IgD-negative memory B cell (primary cell): ENCODE results near the gene C14orf180. TPM values are rescaled to one million over a fixed set of nuclear protein-coding genes. Genes with fewer than 3 reads are reported as not detected.
A peak's percentile ranks its signal among the peaks of the same experiment; 100 is the strongest.

ENCODE experiments used
- H3K27ac Mint-ChIP-seq, 3 donors: one replicate each; pipeline ENCODE4 v1.8.0; 2020 to 2022; ENCODE audit warnings: mild to moderate bottlenecking in 3 of 3, mixed read lengths in 3 of 3, moderate library complexity in 1 of 3
- H3K27me3 Mint-ChIP-seq: one replicate; pipeline ENCODE4 v1.8.0; 2021; ENCODE audit warnings: mixed read lengths
- H3K36me3 Mint-ChIP-seq: one replicate; pipeline ENCODE4 v1.8.0; 2020; ENCODE audit warnings: mild to moderate bottlenecking, mixed read lengths
- H3K4me1 Mint-ChIP-seq, 3 donors: one replicate each; pipeline ENCODE4 v1.8.0; 2020 to 2022; ENCODE audit warnings: mixed read lengths in 3 of 3, mild to moderate bottlenecking in 1 of 3
- H3K4me3 Mint-ChIP-seq, 4 donors: one replicate each; pipeline ENCODE4 v1.8.0; 2020 to 2022; ENCODE audit warnings: mild to moderate bottlenecking in 4 of 4, mixed read lengths in 4 of 4, moderate library complexity in 3 of 4
- H3K9me3 Mint-ChIP-seq, 3 donors: one replicate each; pipeline ENCODE4 v1.8.0; 2020 to 2021; ENCODE audit warnings: mixed read lengths in 3 of 3, mild to moderate bottlenecking in 1 of 3
- polyA plus RNA-seq: library from polyadenylated mRNA; unstranded; fragments of 300-500 nt; fragmentation: Illumina TruSeq; gene quantifications from one replicate; pipeline ENCODE4 v1.2.3, GENCODE V29; 2021

The C14orf180 gene
- polyA plus RNA-seq, 1 donor from 2014 or later = not detected

DNA sequence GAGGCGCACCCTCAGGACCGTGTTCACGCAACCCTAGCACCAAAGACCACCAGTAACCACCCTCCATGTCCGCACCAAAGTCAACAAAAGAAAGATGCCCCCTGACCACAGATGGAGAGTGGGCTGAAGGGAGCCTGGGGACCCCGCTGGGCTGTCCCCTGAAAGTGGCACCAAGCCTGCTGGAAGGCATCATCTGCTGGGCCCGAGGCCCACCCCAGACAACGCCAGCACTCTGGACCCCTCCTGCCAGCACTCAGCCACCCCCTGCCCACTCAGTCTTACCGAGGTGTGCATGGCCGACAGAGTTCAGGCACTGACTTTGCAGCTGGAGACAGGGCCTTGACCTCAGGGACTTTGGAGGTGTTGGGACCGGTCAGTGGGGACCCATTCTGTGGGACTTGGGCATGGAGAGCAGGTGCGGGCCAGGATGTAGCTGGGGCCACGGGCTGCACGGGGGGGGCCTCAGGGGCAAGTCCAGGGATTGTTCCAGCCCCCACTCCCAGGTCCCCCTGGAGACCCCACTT, 59.4 kb downstream of the C14orf180 start:
- H3K4me1 Mint-ChIP-seq = peaks cover 4 to 9% (median 6%) of the 10 kb centered on the region in 3 donors
- no peaks in the 10 kb centered on the region for H3K36me3 Mint-ChIP-seq
- no peak overlapping the region for H3K27ac Mint-ChIP-seq
- H3K4me3 Mint-ChIP-seq = peak overlapping the region in 1 of 4 donors; percentile 22
- H3K9me3 Mint-ChIP-seq = no peaks in the 10 kb centered on the region
- peaks cover 8% of the 10 kb centered on the region for H3K27me3 Mint-ChIP-seq

DNA sequence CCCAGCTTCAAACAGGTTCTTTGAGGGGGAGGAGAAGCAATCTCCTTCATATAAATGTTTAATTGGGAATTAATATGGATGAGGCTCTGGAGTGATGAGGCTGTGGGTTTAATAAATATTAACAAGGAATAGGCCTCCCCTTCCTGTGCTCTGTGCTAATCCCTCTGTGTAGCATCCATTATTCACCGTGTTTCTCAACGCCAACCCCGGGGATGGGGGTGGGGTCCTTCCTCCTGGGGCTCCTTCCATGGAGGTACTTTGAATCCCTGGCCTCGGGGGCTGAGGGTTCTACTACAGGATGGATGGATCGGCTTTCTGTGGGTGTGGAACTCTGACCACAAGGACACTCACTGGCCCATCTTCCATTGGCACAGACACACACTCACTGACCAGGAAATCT, 59.9 kb downstream of the C14orf180 start:
- peaks cover 4 to 10% (median 6%) of the 10 kb centered on the region in 3 donors for H3K4me1 Mint-ChIP-seq
- H3K27me3 Mint-ChIP-seq = peaks cover 8% of the 10 kb centered on the region
- H3K36me3 Mint-ChIP-seq = no peaks in the 10 kb centered on the region
- H3K27ac Mint-ChIP-seq = no peak overlapping the region
- H3K4me3 Mint-ChIP-seq = no peak overlapping the region
- H3K9me3 Mint-ChIP-seq = no peaks in the 10 kb centered on the region

Other genes with a start within 250 kb of the C14orf180 start
- not detected for gene TMEM179, start 25.0 kb downstream of the C14orf180 start, polyA plus RNA-seq
- 10.8 TPM for gene INF2, start 109.9 kb downstream of the C14orf180 start, polyA plus RNA-seq
- gene ADSS1, start 144.5 kb downstream of the C14orf180 start, polyA plus RNA-seq = not detected
- 195 TPM for gene SIVA1, start 173.4 kb downstream of the C14orf180 start, polyA plus RNA-seq
- gene AKT1, start 216.0 kb downstream of the C14orf180 start, polyA plus RNA-seq = 8.2 TPM
- gene ZBTB42, start 221.3 kb downstream of the C14orf180 start, polyA plus RNA-seq = 1.0 TPM